HL-60 (cell line): ENCODE results near the gene APBB2.

Experiments used
- DNase-seq, 2 experiments: peaks; one replicate each; pipeline ENCODE4 v3.0.0-alpha.2; 2010 to 2020; ENCODE audit warnings: low read depth in 1 of 2, low spot score in 1 of 2
- H3K27ac ChIP-seq: fragments of 250-450 bp; sonication (Bioruptor Pico); replicated peaks from 2 replicates; pipeline ENCODE4 v1.5.1; 2020; ENCODE audit warnings: mild to moderate bottlenecking, moderate library complexity
- H3K27me3 ChIP-seq: fragments of 250-450 bp; sonication (Bioruptor Pico); 2 replicates; pipeline ENCODE4 v1.5.1; 2021; ENCODE audit warnings: mild to moderate bottlenecking, moderate library complexity; ENCODE audit not compliant: insufficient read depth, poor library complexity, severe bottlenecking
- H3K4me3 ChIP-seq: replicated peaks from 2 replicates; pipeline ENCODE4 v1.5.1; 2011; ENCODE audit warnings: mild to moderate bottlenecking, control low read depth, low read length; ENCODE audit not compliant: insufficient read depth
- GABPA ChIP-seq: IDR thresholded peaks from 2 replicates; pipeline ENCODE4 v1.6.1; 2012; ENCODE audit warnings: low read depth
- POLR2AphosphoS5 ChIP-seq: IDR thresholded peaks from 2 replicates; pipeline ENCODE4 v1.6.1; 2012; ENCODE audit warnings: low read depth
- SPI1 ChIP-seq: IDR thresholded peaks from 2 replicates; pipeline ENCODE4 v1.6.1; 2012; ENCODE audit warnings: low read depth, mild to moderate bottlenecking, borderline replicate concordance
- TF ChIP-seq, protein P1 (sequence below): IDR thresholded peaks from 2 replicates; pipeline ENCODE4 v1.6.1; 2012; ENCODE audit warnings: low read depth; ENCODE audit not compliant: insufficient replicate concordance
- TF ChIP-seq, protein P2 (sequence below): IDR thresholded peaks from one replicate; pipeline ENCODE4 v1.5.1; 2011; ENCODE audit warnings: low read length, control low read depth, inconsistent platforms; ENCODE audit not compliant: insufficient read depth

APBB2 gene

GRCh38 chr4:41133454-41134018, 80.8 kb downstream of the APBB2 start:
- Histone ChIP-seq H3K27ac (no peak overlapping the region), H3K4me3 (no peak overlapping the region), H3K27me3 (no peaks in the 10 kb centered on the region)
- no peak for DNase-seq
- TF ChIP-seq POLR2AphosphoS5 (no peak), SPI1 (no peak), GABPA (no peak)
- TF ChIP-seq, protein P1, sequence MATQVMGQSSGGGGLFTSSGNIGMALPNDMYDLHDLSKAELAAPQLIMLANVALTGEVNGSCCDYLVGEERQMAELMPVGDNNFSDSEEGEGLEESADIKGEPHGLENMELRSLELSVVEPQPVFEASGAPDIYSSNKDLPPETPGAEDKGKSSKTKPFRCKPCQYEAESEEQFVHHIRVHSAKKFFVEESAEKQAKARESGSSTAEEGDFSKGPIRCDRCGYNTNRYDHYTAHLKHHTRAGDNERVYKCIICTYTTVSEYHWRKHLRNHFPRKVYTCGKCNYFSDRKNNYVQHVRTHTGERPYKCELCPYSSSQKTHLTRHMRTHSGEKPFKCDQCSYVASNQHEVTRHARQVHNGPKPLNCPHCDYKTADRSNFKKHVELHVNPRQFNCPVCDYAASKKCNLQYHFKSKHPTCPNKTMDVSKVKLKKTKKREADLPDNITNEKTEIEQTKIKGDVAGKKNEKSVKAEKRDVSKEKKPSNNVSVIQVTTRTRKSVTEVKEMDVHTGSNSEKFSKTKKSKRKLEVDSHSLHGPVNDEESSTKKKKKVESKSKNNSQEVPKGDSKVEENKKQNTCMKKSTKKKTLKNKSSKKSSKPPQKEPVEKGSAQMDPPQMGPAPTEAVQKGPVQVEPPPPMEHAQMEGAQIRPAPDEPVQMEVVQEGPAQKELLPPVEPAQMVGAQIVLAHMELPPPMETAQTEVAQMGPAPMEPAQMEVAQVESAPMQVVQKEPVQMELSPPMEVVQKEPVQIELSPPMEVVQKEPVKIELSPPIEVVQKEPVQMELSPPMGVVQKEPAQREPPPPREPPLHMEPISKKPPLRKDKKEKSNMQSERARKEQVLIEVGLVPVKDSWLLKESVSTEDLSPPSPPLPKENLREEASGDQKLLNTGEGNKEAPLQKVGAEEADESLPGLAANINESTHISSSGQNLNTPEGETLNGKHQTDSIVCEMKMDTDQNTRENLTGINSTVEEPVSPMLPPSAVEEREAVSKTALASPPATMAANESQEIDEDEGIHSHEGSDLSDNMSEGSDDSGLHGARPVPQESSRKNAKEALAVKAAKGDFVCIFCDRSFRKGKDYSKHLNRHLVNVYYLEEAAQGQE, result no peak
- TF ChIP-seq, protein P2, sequence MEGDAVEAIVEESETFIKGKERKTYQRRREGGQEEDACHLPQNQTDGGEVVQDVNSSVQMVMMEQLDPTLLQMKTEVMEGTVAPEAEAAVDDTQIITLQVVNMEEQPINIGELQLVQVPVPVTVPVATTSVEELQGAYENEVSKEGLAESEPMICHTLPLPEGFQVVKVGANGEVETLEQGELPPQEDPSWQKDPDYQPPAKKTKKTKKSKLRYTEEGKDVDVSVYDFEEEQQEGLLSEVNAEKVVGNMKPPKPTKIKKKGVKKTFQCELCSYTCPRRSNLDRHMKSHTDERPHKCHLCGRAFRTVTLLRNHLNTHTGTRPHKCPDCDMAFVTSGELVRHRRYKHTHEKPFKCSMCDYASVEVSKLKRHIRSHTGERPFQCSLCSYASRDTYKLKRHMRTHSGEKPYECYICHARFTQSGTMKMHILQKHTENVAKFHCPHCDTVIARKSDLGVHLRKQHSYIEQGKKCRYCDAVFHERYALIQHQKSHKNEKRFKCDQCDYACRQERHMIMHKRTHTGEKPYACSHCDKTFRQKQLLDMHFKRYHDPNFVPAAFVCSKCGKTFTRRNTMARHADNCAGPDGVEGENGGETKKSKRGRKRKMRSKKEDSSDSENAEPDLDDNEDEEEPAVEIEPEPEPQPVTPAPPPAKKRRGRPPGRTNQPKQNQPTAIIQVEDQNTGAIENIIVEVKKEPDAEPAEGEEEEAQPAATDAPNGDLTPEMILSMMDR, result no peak

GRCh38 chr4:41132055-41132683, 82.2 kb downstream of the APBB2 start:
- DNase-seq, result no peak
- Histone ChIP-seq H3K27me3 (no peaks in the 10 kb centered on the region), H3K27ac (no peak overlapping the region), H3K4me3 (no peak overlapping the region)
- no peak for TF ChIP-seq GABPA
- TF ChIP-seq, protein P1, result no peak
- TF ChIP-seq, protein P2, result no peak
- TF ChIP-seq SPI1, result no peak
- no peak for TF ChIP-seq POLR2AphosphoS5

DNA sequence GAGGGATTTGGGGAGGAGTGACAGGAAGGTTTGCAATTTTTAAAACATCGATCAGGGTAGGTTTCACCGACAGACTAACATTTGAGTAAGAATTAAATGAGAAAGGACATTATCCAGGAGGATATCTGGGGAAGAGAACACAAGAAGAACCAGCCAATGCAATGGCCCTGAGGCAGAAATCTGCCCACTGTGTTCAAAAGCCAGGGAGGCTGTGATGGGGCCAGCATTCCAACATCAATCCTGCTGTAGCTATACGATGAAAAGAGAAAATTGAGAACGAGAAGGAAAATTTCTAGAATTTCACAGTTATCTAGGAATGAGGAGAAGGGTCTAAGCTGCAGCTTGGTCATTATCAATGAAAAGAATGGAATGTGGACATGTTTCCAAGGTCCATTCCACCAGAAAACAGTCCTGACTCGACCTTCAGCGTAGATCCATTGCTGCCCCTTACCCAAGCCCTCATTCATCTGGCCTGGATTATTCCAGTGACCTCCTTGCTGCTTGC, 84.4 kb downstream of the APBB2 start:
- H3K4me3 ChIP-seq, result no peak overlapping the region
- TF ChIP-seq GABPA, result no peak
- TF ChIP-seq, protein P2, result no peak
- TF ChIP-seq, protein P1, result no peak
- no peak for TF ChIP-seq POLR2AphosphoS5
- no peak for DNase-seq
- no peak overlapping the region for H3K27ac ChIP-seq
- H3K27me3 ChIP-seq, result no peaks in the 10 kb centered on the region
